Stomach (tissue), 4 donors: ENCODE data around the gene CEBPZ.

Experiments
- CTCF ChIP-seq, 7 experiments: fragments of 450-650 bp in 4 of 7; fragments of 200-600 bp in 3 of 7; sonication (generic) in 3 of 7; IDR thresholded peaks; one replicate each; pipeline ENCODE4 v1.5.1; 2016 to 2019; ENCODE audit warnings: antibody characterized with exemption in 7 of 7, control low read depth in 2 of 7, mild to moderate bottlenecking in 1 of 7
- POLR2AphosphoS5 ChIP-seq, 3 donors: sonication (generic); formaldehyde crosslinking; IDR thresholded peaks; one replicate each; pipeline ENCODE4 v1.6.1; 2016; ENCODE audit warnings: antibody characterized with exemption in 3 of 3

GRCh38 chr2:37188570-37188969, 42.8 kb downstream of the CEBPZ start, which contains the start of gene SULT6B1:
- no peak for TF ChIP-seq POLR2AphosphoS5 (IDR thresholded peaks at IDR 0.05)
- TF ChIP-seq CTCF (IDR thresholded peaks at IDR 0.05) = no peak
